Adrenal gland (tissue), 12 donors: ENCODE measurements around the gene TMEM107. TPM values are rescaled to one million over a fixed set of nuclear protein-coding genes. Genes with fewer than 3 reads are reported as not detected.

Source experiments
- DNase-seq, 7 donors: peaks; one replicate each; pipeline ENCODE4 v3.0.0-alpha.2; 2019 to 2020
- H3K27ac ChIP-seq, 5 donors: fragments of 200-600 bp; sonication (generic) in 4 of 5; 1 replicate in 3 of 5; 2 replicates in 2 of 5; pipeline versions ENCODE4 v1.5.1 to v1.8.0; 2016 to 2020; ENCODE audit warnings: mild to moderate bottlenecking in 1 of 5
- H3K27me3 ChIP-seq: fragments of 200-600 bp; 2 replicates; pipeline ENCODE4 v1.8.0; 2021
- H3K36me3 ChIP-seq, 2 donors: fragments of 200-600 bp; replicated peaks in 1 of 2; 1 replicate in 1 of 2; 2 replicates in 1 of 2; pipeline versions ENCODE4 v1.5.1 to v1.8.0; 2018 to 2022
- H3K4me1 ChIP-seq, 2 donors: fragments of 200-600 bp; replicated peaks in 1 of 2; 1 replicate in 1 of 2; 2 replicates in 1 of 2; pipeline versions ENCODE4 v1.5.1 to v1.8.0; 2018 to 2021
- H3K4me3 ChIP-seq, 4 donors: fragments of 200-600 bp; sonication (generic) in 3 of 4; one replicate each; pipeline ENCODE4 v1.5.1; 2016 to 2018
- H3K9me3 ChIP-seq, 3 donors: fragments of 200-600 bp; sonication (generic) in 1 of 3; replicated peaks in 1 of 3; 1 replicate in 2 of 3; 2 replicates in 1 of 3; pipeline versions ENCODE4 v1.5.1 to v1.8.0; 2016 to 2021
- CTCF ChIP-seq, 6 experiments: fragments of 450-650 bp in 4 of 6; fragments of 200-600 bp in 2 of 6; sonication (generic) in 1 of 6; IDR thresholded peaks; 1 replicate in 5 of 6; 2 replicates in 1 of 6; pipeline versions ENCODE4 v1.5.1 to v1.8.0; 2016 to 2021; ENCODE audit warnings: antibody characterized with exemption in 6 of 6, mild to moderate bottlenecking in 2 of 6, moderate library complexity in 1 of 6
- POLR2A ChIP-seq, 2 donors: fragments of 450-650 bp; IDR thresholded peaks; one replicate each; pipeline ENCODE4 v1.6.1; 2017; ENCODE audit warnings: antibody characterized with exemption in 2 of 2, mild to moderate bottlenecking in 2 of 2, moderate library complexity in 1 of 2
- WGBS, 4 donors: extraction: QIAGEN DNeasy Blood & Tissue Kit in 2 of 4; methylation state at CpG; one replicate each; pipeline versions ENCODE4 v1.1.5 to v1.1.7; 2013 to 2017; 5-methylcytosine and 5-hydroxymethylcytosine counted together
- intact Hi-C, 2 donors: fragments of 100-400 bp; cut with DNase I; formaldehyde crosslinking; loops; one replicate each; pipeline versions ENCODE4 v1.14.1 to v1.15.0; 2022 to 2023
- polyA plus RNA-seq, 3 donors: library from polyadenylated mRNA; stranded (reverse); fragments of 200-250 nt in 2 of 3; fragments of 350-450 nt in 1 of 3; fragmentation: Illumina TruSeq in 1 of 3; extraction: RNeasy Lipid Tissue Mini Kit (QIAGEN cat#74804) in 1 of 3; gene quantifications; one replicate each; pipeline ENCODE4 v1.2.3, GENCODE V29; 2013 to 2014
- total RNA-seq, 9 donors: library from RNA; depleted of rRNA in 4 of 9; stranded (reverse); fragments of >200 nt in 4 of 9; fragments of 120-200 nt in 1 of 9; fragmentation: NEBNext Ultra II Directional in 1 of 9; extraction: Animal tissue kit (Norgen Biotek cat#: 25700) in 1 of 9; gene quantifications; one replicate each; pipeline versions ENCODE4 v1.1.0 to v1.2.4, GENCODE V29; 2013 to 2023
- donor health status: healthy with polysubstance abuse.
- donor health status: Bipolar disorder and iron deficiency.
- donor health status: DM: yes; HTN: yes; CAD: no.
- donor health status: DM: no; HTN: no; CAD: no.
- donor health status: DM: no; HTN: no; CAD: no.
- donor health status: DM: yes; HTN: yes; CAD: no.

The TMEM107 gene
- total and polyA plus RNA-seq, 12 donors = 6.2 to 33.6 (median 18.4) TPM

GRCh38 chr17:8142158-8142886, 33.9 kb downstream of the TMEM107 start:
- H3K4me1 ChIP-seq = peaks cover 0 to 24% of the 10 kb centered on the region in 2 donors
- intact Hi-C loops = no loop called here
- H3K27ac ChIP-seq = peak overlapping the region in 2 of 5 donors; percentile 4 to 90

GRCh38 chr17:8141741-8142140, 34.4 kb downstream of the TMEM107 start:
- TF ChIP-seq CTCF (IDR thresholded peaks at IDR 0.05) = no peak
- TF ChIP-seq POLR2A (IDR thresholded peaks at IDR 0.05) = no peak

More at GRCh38 chr17:8142158-8142886, 33.9 kb downstream of the TMEM107 start:
- Histone ChIP-seq H3K9me3 (no peaks in the 10 kb centered on the region), H3K27me3 (no peaks in the 10 kb centered on the region), H3K4me3 (no peak overlapping the region), H3K36me3 (peaks cover 0 to 81% of the 10 kb centered on the region in 2 donors)
- peak in 4 of 7 donors; percentile 34 to 55 (median 38) for DNase-seq
- 72 to 86% (median 76%) methylated on average over 7 to 23 of the region's 23 CpGs for WGBS, 4 donors
- no peak for TF ChIP-seq POLR2A (IDR thresholded peaks at IDR 0.05)
- TF ChIP-seq CTCF (IDR thresholded peaks at IDR 0.05) = no peak

GRCh38 chr17:8141045-8141444, 35.1 kb downstream of the TMEM107 start:
- Histone ChIP-seq H3K27me3 (no peaks in the 10 kb centered on the region), H3K36me3 (peaks cover 0 to 68% of the 10 kb centered on the region in 2 donors), H3K4me3 (no peak overlapping the region), H3K9me3 (no peaks in the 10 kb centered on the region), H3K4me1 (peaks cover 0 to 14% of the 10 kb centered on the region in 2 donors), H3K27ac (peak overlapping the region in 2 of 5 donors; percentile 40 to 90)
- intact Hi-C loops = no loop called here
- TF ChIP-seq CTCF (IDR thresholded peaks at IDR 0.05) (no peak), POLR2A (IDR thresholded peaks at IDR 0.05) (no peak)
- DNase-seq = peak in 3 of 7 donors; percentile 33 to 59 (median 49)
- 87 to 95% (median 94%) methylated on average over 5 to 7 of the region's 7 CpGs for WGBS, 4 donors

More at GRCh38 chr17:8141741-8142140, 34.4 kb downstream of the TMEM107 start:
- Histone ChIP-seq H3K27ac (peak overlapping the region in 1 of 5 donors; percentile 90), H3K36me3 (peaks cover 0 to 75% of the 10 kb centered on the region in 2 donors), H3K9me3 (no peaks in the 10 kb centered on the region), H3K4me3 (no peak overlapping the region), H3K27me3 (no peaks in the 10 kb centered on the region), H3K4me1 (peaks cover 0 to 18% of the 10 kb centered on the region in 2 donors)
- intact Hi-C loops = no loop called here
- peak in 3 of 7 donors; percentile 29 to 37 (median 31) for DNase-seq
- 84 to 88% (median 87%) methylated on average over 10 to 11 of the region's 11 CpGs for WGBS, 4 donors

GRCh38 chr17:8140065-8141029, 35.8 kb downstream of the TMEM107 start:
- Histone ChIP-seq H3K27me3 (no peaks in the 10 kb centered on the region), H3K27ac (peak overlapping the region in 3 of 5 donors; percentile 76 to 90 (median 89)), H3K4me1 (peaks cover 0 to 14% of the 10 kb centered on the region in 2 donors), H3K9me3 (no peaks in the 10 kb centered on the region), H3K36me3 (peaks cover 0 to 61% of the 10 kb centered on the region in 2 donors), H3K4me3 (no peak overlapping the region)
- intact Hi-C loops = no loop called here
- DNase-seq = peak; percentile 39 to 64 (median 55)
- TF ChIP-seq POLR2A (IDR thresholded peaks at IDR 0.05) (no peak), CTCF (IDR thresholded peaks at IDR 0.05) (no peak)
- 71 to 76% (median 73%) methylated on average over 18 of the region's 18 CpGs for WGBS, 4 donors
